H9 (cell line): ENCODE measurements around the gene FBXL13. TPM values are rescaled to one million over a fixed set of nuclear protein-coding genes. Genes with fewer than 3 reads are reported as not detected.

ENCODE experiments used
- DNase-seq: peaks from one replicate; pipeline ENCODE4 v3.0.0-alpha.2; 2017
- H2AFZ ChIP-seq: one replicate; pipeline ENCODE4 v1.6.1; 2013; ENCODE audit warnings: mild to moderate bottlenecking, low read length, control low read depth, moderate library complexity
- H2AK5ac ChIP-seq: 2 replicates; pipeline ENCODE4 v1.6.1; 2013; ENCODE audit warnings: low read length, control low read depth, mixed read lengths; ENCODE audit not compliant: insufficient read length
- H2BK120ac ChIP-seq: one replicate; pipeline ENCODE4 v1.6.1; 2013; ENCODE audit warnings: low read depth, mild to moderate bottlenecking, low read length, control low read depth, inconsistent platforms; ENCODE audit not compliant: poor library complexity, severe bottlenecking
- H2BK12ac ChIP-seq: 2 replicates; pipeline ENCODE4 v1.6.1; 2013; ENCODE audit warnings: low read length, control low read depth, mixed read lengths, low read depth; ENCODE audit not compliant: insufficient read length
- H2BK15ac ChIP-seq: 2 replicates; pipeline ENCODE4 v1.6.1; 2013; ENCODE audit warnings: low read depth, low read length, control low read depth
- H2BK20ac ChIP-seq: one replicate; pipeline ENCODE4 v1.6.1; 2013; ENCODE audit warnings: low read depth, mild to moderate bottlenecking, low read length, control low read depth, inconsistent platforms; ENCODE audit not compliant: poor library complexity, severe bottlenecking
- H2BK5ac ChIP-seq: 2 replicates; pipeline ENCODE4 v1.6.1; 2013; ENCODE audit warnings: low read length, control low read depth, mixed read lengths; ENCODE audit not compliant: insufficient read length
- H3K14ac ChIP-seq: 2 replicates; pipeline ENCODE4 v1.6.1; 2013; ENCODE audit warnings: low read length, control low read depth; ENCODE audit not compliant: insufficient read depth
- H3K18ac ChIP-seq: 2 replicates; pipeline ENCODE4 v1.6.1; 2013; ENCODE audit warnings: low read depth, mild to moderate bottlenecking, mixed read lengths, low read length, control low read depth; ENCODE audit not compliant: insufficient read length
- H3K23ac ChIP-seq: 2 replicates; pipeline ENCODE4 v1.6.1; 2013; ENCODE audit warnings: low read length, control low read depth, mixed read lengths, low read depth; ENCODE audit not compliant: insufficient read length
- H3K23me2 ChIP-seq: 2 replicates; pipeline ENCODE4 v1.6.1; 2013; ENCODE audit warnings: low read depth, mild to moderate bottlenecking, mixed read lengths, low read length, control low read depth; ENCODE audit not compliant: insufficient read length, poor library complexity, severe bottlenecking
- H3K27ac ChIP-seq: 2 replicates; pipeline ENCODE4 v1.5.1; 2013; ENCODE audit warnings: low read length, control low read depth, mixed read lengths, low read depth; ENCODE audit not compliant: insufficient read length
- H3K27me3 ChIP-seq: 2 replicates; pipeline ENCODE4 v1.6.1; 2013; ENCODE audit warnings: low read length, control low read depth, inconsistent platforms; ENCODE audit not compliant: insufficient read depth
- H3K4ac ChIP-seq: 2 replicates; pipeline ENCODE4 v1.6.1; 2013; ENCODE audit warnings: low read depth, mild to moderate bottlenecking, control low read depth, inconsistent platforms, low read length, moderate library complexity
- H3K4me1 ChIP-seq: 2 replicates; pipeline ENCODE4 v1.6.1; 2013; ENCODE audit warnings: low read length, control low read depth, inconsistent platforms; ENCODE audit not compliant: insufficient read depth
- H3K4me2 ChIP-seq: 2 replicates; pipeline ENCODE4 v1.6.1; 2013; ENCODE audit warnings: low read length, control low read depth, mixed read lengths; ENCODE audit not compliant: insufficient read length, insufficient read depth
- H3K56ac ChIP-seq: 2 replicates; pipeline ENCODE4 v1.6.1; 2013; ENCODE audit warnings: low read depth, mild to moderate bottlenecking, mixed read lengths, low read length, control low read depth; ENCODE audit not compliant: insufficient read length
- H3K79me1 ChIP-seq: 2 replicates; pipeline ENCODE4 v1.6.1; 2013; ENCODE audit warnings: low read depth, mild to moderate bottlenecking, moderate library complexity, low read length, control low read depth, inconsistent platforms; ENCODE audit not compliant: insufficient read depth, poor library complexity, severe bottlenecking
- H3K79me2 ChIP-seq: 2 replicates; pipeline ENCODE4 v1.6.1; 2013; ENCODE audit warnings: low read length, control low read depth, inconsistent platforms; ENCODE audit not compliant: insufficient read depth
- H3K9ac ChIP-seq: 2 replicates; pipeline ENCODE4 v1.6.1; 2013; ENCODE audit warnings: low read length, control low read depth, mixed read lengths; ENCODE audit not compliant: insufficient read length; ENCODE audit errors: extremely low read depth
- H3K9me3 ChIP-seq: one replicate; pipeline ENCODE4 v1.6.1; 2013; ENCODE audit warnings: low read depth, low read length, inconsistent platforms; ENCODE audit not compliant: control insufficient read depth
- H3T11ph ChIP-seq: one replicate; pipeline ENCODE4 v1.6.1; 2013; ENCODE audit warnings: mild to moderate bottlenecking, low read length, control low read depth, inconsistent platforms
- H4K20me1 ChIP-seq: one replicate; pipeline ENCODE4 v1.6.1; 2013; ENCODE audit not compliant: control insufficient read depth, insufficient read length, insufficient read depth
- H4K5ac ChIP-seq: 2 replicates; pipeline ENCODE4 v1.6.1; 2013; ENCODE audit warnings: low read depth, mild to moderate bottlenecking, mixed read lengths, low read length, control low read depth; ENCODE audit not compliant: insufficient read length
- H4K8ac ChIP-seq: replicated peaks from 2 replicates; pipeline ENCODE4 v1.6.1; 2013; ENCODE audit warnings: low read length, control low read depth, mixed read lengths, low read depth; ENCODE audit not compliant: insufficient read length
- H4K91ac ChIP-seq: 2 replicates; pipeline ENCODE4 v1.6.1; 2013; ENCODE audit warnings: low read depth, mild to moderate bottlenecking, moderate library complexity, mixed read lengths, low read length, control low read depth; ENCODE audit not compliant: insufficient read length
- H3K27ac Mint-ChIP-seq, 3 experiments: 2 replicates in 2 of 3; 3 replicates in 1 of 3; pipeline ENCODE4 v1.8.0; 2020 to 2021; ENCODE audit warnings: mixed read lengths in 3 of 3, mild to moderate bottlenecking in 1 of 3, moderate library complexity in 1 of 3
- H3K27me3 Mint-ChIP-seq: 2 replicates; pipeline ENCODE4 v1.8.0; 2021; ENCODE audit warnings: low read depth, mild to moderate bottlenecking, moderate library complexity, mixed read lengths
- H3K36me3 Mint-ChIP-seq, 3 experiments: 2 replicates in 2 of 3; 3 replicates in 1 of 3; pipeline ENCODE4 v1.8.0; 2020 to 2021; ENCODE audit warnings: low read depth in 3 of 3, mixed read lengths in 3 of 3; ENCODE audit not compliant: insufficient read depth in 1 of 3
- H3K4me1 Mint-ChIP-seq, 2 experiments: 2 replicates each; pipeline ENCODE4 v1.8.0; 2020; ENCODE audit warnings: mixed read lengths in 2 of 2
- H3K4me3 Mint-ChIP-seq, 2 experiments: 2 replicates in 1 of 2; 3 replicates in 1 of 2; pipeline ENCODE4 v1.8.0; 2020 to 2021; ENCODE audit warnings: mild to moderate bottlenecking in 2 of 2, mixed read lengths in 2 of 2, moderate library complexity in 1 of 2
- H3K9me3 Mint-ChIP-seq, 2 experiments: 2 replicates in 1 of 2; 3 replicates in 1 of 2; pipeline ENCODE4 v1.8.0; 2020; ENCODE audit warnings: mild to moderate bottlenecking in 2 of 2, mixed read lengths in 2 of 2, moderate library complexity in 1 of 2
- WGBS: extraction: QIAGEN DNeasy Blood & Tissue Kit; methylation state at CpG from one replicate; pipeline ENCODE4 v1.1.7; 2013; ENCODE audit warnings: missing lambda C conversion rate, low lambda C conversion rate, mixed read lengths; ENCODE audit not compliant: insufficient read length; ENCODE audit errors: extremely low coverage; 5-methylcytosine and 5-hydroxymethylcytosine counted together
- total RNA-seq: library from RNA; stranded (reverse); gene quantifications from 2 replicates; pipeline ENCODE4 v1.2.1, GENCODE V29; 2021
- TF ChIP-seq, protein P1 (sequence below): fragments of 200-600 bp; sonication (generic); conservative IDR thresholded peaks from 3 replicates; pipeline ENCODE4 v1.8.0; 2021; ENCODE audit warnings: antibody characterized with exemption, mild to moderate bottlenecking

FBXL13 gene
- total RNA-seq, 1 experiment from 2014 or later, result 4.4 TPM

DNA sequence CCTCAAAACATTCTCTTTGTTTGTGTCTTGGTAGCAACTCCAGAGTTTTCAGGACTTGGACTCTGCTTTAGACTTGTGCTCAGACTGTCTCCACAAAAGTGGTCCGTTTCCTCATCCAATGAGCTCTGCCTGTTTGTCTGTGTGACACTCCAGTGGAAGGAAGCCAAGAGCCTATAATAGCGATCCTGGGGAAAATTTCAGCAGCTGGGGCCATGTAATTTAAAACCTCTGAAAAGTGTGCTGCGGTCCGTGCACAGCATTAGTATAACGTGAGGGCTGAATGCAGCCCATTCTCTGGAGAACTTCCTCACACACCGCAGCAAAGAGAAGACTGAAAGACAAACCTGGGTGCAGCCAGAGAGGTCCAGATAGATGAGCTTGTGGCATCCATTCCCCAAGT, 161.9 kb downstream of the FBXL13 start, which contains the start of gene LRRC17:
Gene LRRC17 (plus strand): TSS at position 259 of the 400 bp plus-strand sequence. CDS start 20,914 bp downstream, outside the sequence.
- Histone ChIP-seq H3K4me1 (peaks cover 3% of the 10 kb centered on the region), H4K5ac (no peak within 1 kb of the TSS), H2BK120ac (no peak within 1 kb of the TSS), H3K23me2 (no peaks in the 10 kb centered on the region), H4K20me1 (no peaks in the 10 kb centered on the region), H2BK5ac (no peak within 1 kb of the TSS), H3K18ac (no peak within 1 kb of the TSS), H2BK15ac (no peak within 1 kb of the TSS), H4K91ac (no peak within 1 kb of the TSS), H3K14ac (no peak within 1 kb of the TSS), H3K9ac (no peak within 1 kb of the TSS), H3K4ac (no peak within 1 kb of the TSS), H2BK20ac (no peak within 1 kb of the TSS), H3K4me2 (peak within 1 kb of the TSS; percentile 32), H3K23ac (no peak within 1 kb of the TSS), H2AFZ (no peak within 1 kb of the TSS), H3K9me3 (no peaks in the 10 kb centered on the region), H3K79me1 (no peaks in the 10 kb centered on the region), H2AK5ac (no peak within 1 kb of the TSS), H3K27me3 (no peaks in the 10 kb centered on the region), H3K27ac (no peak within 1 kb of the TSS), H2BK12ac (no peak within 1 kb of the TSS), H3K79me2 (no peaks in the 10 kb centered on the region), H4K8ac (no peak within 1 kb of the TSS), H3K56ac (no peak within 1 kb of the TSS), H3T11ph (no peak within 1 kb of the TSS)
- H3K4me3 Mint-ChIP-seq, result peak within 1 kb of the TSS in 1 of 2 experiments; percentile 16; a peak in 1 of 5 replicates
- DNase-seq, result no peak
- H3K27ac Mint-ChIP-seq, result peak within 1 kb of the TSS in 2 of 3 experiments; percentile 38 to 87; a peak in 2 of 7 replicates
- WGBS, result no CpG with 5 or more reads among the region's 6 CpGs
- peaks cover under 1 to 3% (median 2%) of the 10 kb centered on the region in 3 experiments; a peak in 3 of 7 replicates for H3K36me3 Mint-ChIP-seq
- H3K27me3 Mint-ChIP-seq, result no peaks in the 10 kb centered on the region
- H3K4me1 Mint-ChIP-seq, result peaks cover 35 to 46% of the 10 kb centered on the region in 2 experiments
- TF ChIP-seq, protein P1, sequence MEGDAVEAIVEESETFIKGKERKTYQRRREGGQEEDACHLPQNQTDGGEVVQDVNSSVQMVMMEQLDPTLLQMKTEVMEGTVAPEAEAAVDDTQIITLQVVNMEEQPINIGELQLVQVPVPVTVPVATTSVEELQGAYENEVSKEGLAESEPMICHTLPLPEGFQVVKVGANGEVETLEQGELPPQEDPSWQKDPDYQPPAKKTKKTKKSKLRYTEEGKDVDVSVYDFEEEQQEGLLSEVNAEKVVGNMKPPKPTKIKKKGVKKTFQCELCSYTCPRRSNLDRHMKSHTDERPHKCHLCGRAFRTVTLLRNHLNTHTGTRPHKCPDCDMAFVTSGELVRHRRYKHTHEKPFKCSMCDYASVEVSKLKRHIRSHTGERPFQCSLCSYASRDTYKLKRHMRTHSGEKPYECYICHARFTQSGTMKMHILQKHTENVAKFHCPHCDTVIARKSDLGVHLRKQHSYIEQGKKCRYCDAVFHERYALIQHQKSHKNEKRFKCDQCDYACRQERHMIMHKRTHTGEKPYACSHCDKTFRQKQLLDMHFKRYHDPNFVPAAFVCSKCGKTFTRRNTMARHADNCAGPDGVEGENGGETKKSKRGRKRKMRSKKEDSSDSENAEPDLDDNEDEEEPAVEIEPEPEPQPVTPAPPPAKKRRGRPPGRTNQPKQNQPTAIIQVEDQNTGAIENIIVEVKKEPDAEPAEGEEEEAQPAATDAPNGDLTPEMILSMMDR, result no peak
- H3K9me3 Mint-ChIP-seq, result no peaks in the 10 kb centered on the region
